HG02642 (cell line): Measurements from ENCODE around the gene HACD1.
"Not testable (repeated sequence)": the region's sequence is repeated elsewhere in the genome, so short reads cannot be mapped to it uniquely, and the experiment has no call there.

Experiments
- ATAC-seq: cut with Tn5 transposase; IDR thresholded peaks from one replicate; pipeline ENCODE4 v1.9.1; 2021; ENCODE audit warnings: mild to moderate bottlenecking; ENCODE audit not compliant: unreplicated experiment, poor library complexity

The HACD1 gene

GRCh38 chr10:17587321-17587720 is 29.9 kb downstream of the HACD1 start:
- not testable (repeated sequence) for ATAC-seq

GRCh38 chr10:17586821-17587234 is 30.3 kb downstream of the HACD1 start:
- peak; percentile 57 for ATAC-seq

- peak; percentile 86 for ATAC-seq
Observed at GRCh38 chr10:17585016-17585415, 32.2 kb downstream of the HACD1 start.

- ATAC-seq: no peak
Observed at GRCh38 chr10:17580885-17581284, 36.3 kb downstream of the HACD1 start.

GRCh38 chr10:17578603-17579002 is 38.6 kb downstream of the HACD1 start:
- ATAC-seq: no peak

GRCh38 chr10:17576768-17577167 is 40.4 kb downstream of the HACD1 start:
- ATAC-seq: no peak

- no peak for ATAC-seq
Observed at GRCh38 chr10:17564911-17565310, 52.3 kb downstream of the HACD1 start.

GRCh38 chr10:17563452-17563851 is 53.7 kb downstream of the HACD1 start:
- ATAC-seq: no peak

GRCh38 chr10:17562614-17563013 is 54.6 kb downstream of the HACD1 start:
- no peak for ATAC-seq

GRCh38 chr10:17561111-17561510 is 56.1 kb downstream of the HACD1 start:
- ATAC-seq: no peak

GRCh38 chr10:17557459-17557858 is 59.7 kb downstream of the HACD1 start:
- no peak for ATAC-seq

- ATAC-seq: no peak
Observed at GRCh38 chr10:17548770-17549169, 68.4 kb downstream of the HACD1 start.

- no peak for ATAC-seq
Observed at GRCh38 chr10:17548162-17548561, 69.0 kb downstream of the HACD1 start.

GRCh38 chr10:17547060-17547459 is 70.1 kb downstream of the HACD1 start:
- ATAC-seq: no peak

- no peak for ATAC-seq
Observed at GRCh38 chr10:17544465-17544864, 72.7 kb downstream of the HACD1 start.
